ENCODE results near the gene DCD.

- no peak for TF ChIP-seq CTCF (IDR thresholded peaks at IDR 0.05; ENCODE audit: poor library complexity, severe bottlenecking)
- TF ChIP-seq EP300 (conservative IDR thresholded peaks at IDR 0.05; ENCODE audit: poor library complexity, severe bottlenecking) = no peak
- TF ChIP-seq EZH2 (IDR thresholded peaks at IDR 0.05; ENCODE audit: borderline replicate concordance, insufficient read depth, low read length, poor library complexity, severe bottlenecking) = no peak
- TF ChIP-seq RAD21 (conservative IDR thresholded peaks at IDR 0.05) = no peak
- no peak for TF ChIP-seq TAF1 (IDR thresholded peaks at IDR 0.05; ENCODE audit: low read depth)
Measured at GRCh38 chr12:54654926-54655325, 6.8 kb upstream of the DCD start.
